Gastrocnemius medialis (tissue), 4 donors: ENCODE measurements around the gene SMARCE1. TPM values are rescaled to one million over a fixed set of nuclear protein-coding genes. Genes with fewer than 3 reads are reported as not detected.

Source experiments
- ATAC-seq, 2 donors: fragments of 150-250 bp; one replicate each; pipeline ENCODE4 v1.9.1; 2016
- DNase-seq, 2 donors: peaks; one replicate each; pipeline ENCODE4 v3.0.0-alpha.2; 2019
- H3K27ac ChIP-seq, 4 donors: fragments of 200-600 bp; sonication (generic); 1 replicate in 1 of 4; 2 replicates in 3 of 4; pipeline ENCODE4 v1.5.1; 2016 to 2018; ENCODE audit warnings: mild to moderate bottlenecking in 2 of 4, moderate library complexity in 1 of 4
- H3K27me3 ChIP-seq, 3 donors: fragments of 200-600 bp; sonication (generic) in 2 of 3; 1 replicate in 1 of 3; 2 replicates in 2 of 3; pipeline versions ENCODE4 v1.5.1 to v1.6.0; 2016 to 2019; ENCODE audit warnings: mild to moderate bottlenecking in 1 of 3, moderate library complexity in 1 of 3
- H3K36me3 ChIP-seq, 2 donors: fragments of 200-600 bp; sonication (generic) in 1 of 2; one replicate each; pipeline ENCODE4 v1.5.1; 2017 to 2018
- H3K4me1 ChIP-seq, 2 donors: fragments of 200-600 bp; sonication (generic) in 1 of 2; one replicate each; pipeline ENCODE4 v1.5.1; 2016 to 2017; ENCODE audit warnings: mild to moderate bottlenecking in 2 of 2
- H3K4me3 ChIP-seq, 4 donors: fragments of 200-600 bp; sonication (generic) in 3 of 4; 1 replicate in 1 of 4; 2 replicates in 3 of 4; pipeline ENCODE4 v1.5.1; 2016 to 2019; ENCODE audit warnings: mild to moderate bottlenecking in 2 of 4
- H3K9me3 ChIP-seq, 3 donors: fragments of 200-600 bp; sonication (generic) in 2 of 3; 1 replicate in 1 of 3; 2 replicates in 2 of 3; pipeline ENCODE4 v1.5.1; 2016 to 2019
- POLR2A ChIP-seq, 2 donors: fragments of 450-650 bp; IDR thresholded peaks; one replicate each; pipeline ENCODE4 v1.6.1; 2017; ENCODE audit warnings: antibody characterized with exemption in 2 of 2, mild to moderate bottlenecking in 2 of 2, moderate library complexity in 2 of 2
- in situ Hi-C, 4 donors: fragments of 200-750 bp; cut with MboI; loops; one replicate each; pipeline versions ENCODE4 v1.15.0 to v1.8.0; 2017; ENCODE audit warnings: low sequenced_read_pairs in 4 of 4
- intact Hi-C: fragments of 100-400 bp; cut with DNase I; formaldehyde crosslinking; loops from one replicate; pipeline ENCODE4 v1.15.1; 2023; ENCODE audit warnings: low total_unique reads
- total RNA-seq, 4 donors: library from RNA; depleted of rRNA; stranded (reverse); fragments of >200 nt; gene quantifications; one replicate each; pipeline versions ENCODE4 v1.1.0 to v1.2.3, GENCODE V29; 2016
- TF ChIP-seq, protein P1 (sequence below), 5 experiments: fragments of 450-650 bp in 3 of 5; fragments of 200-600 bp in 2 of 5; sonication (generic) in 2 of 5; IDR thresholded peaks in 4 of 5; conservative IDR thresholded peaks in 1 of 5; 1 replicate in 4 of 5; 2 replicates in 1 of 5; pipeline ENCODE4 v1.5.1; 2016 to 2019; ENCODE audit warnings: antibody characterized with exemption in 5 of 5, mild to moderate bottlenecking in 3 of 5, moderate library complexity in 3 of 5

The SMARCE1 gene
- total RNA-seq, 4 donors from 2014 or later = 48.0 to 74.7 (median 64.5) TPM

- Histone ChIP-seq H3K27me3 (peaks cover 14 to 21% (median 19%) of the 10 kb centered on the region in 3 donors), H3K9me3 (no peaks in the 10 kb centered on the region), H3K4me1 (no peaks in the 10 kb centered on the region), H3K27ac (no peak overlapping the region), H3K4me3 (no peak overlapping the region), H3K36me3 (no peaks in the 10 kb centered on the region)
- DNase-seq (no peak), ATAC-seq (no peak)
- in situ Hi-C loops = loop anchor here in 2 of 4 donors (10.0 to 25.0 kb wide), 2 partner anchors 182 to 1050 kb away; partner anchors contain the start of gene KRT28 (in 2 of the 2)
- TF ChIP-seq, protein P1, sequence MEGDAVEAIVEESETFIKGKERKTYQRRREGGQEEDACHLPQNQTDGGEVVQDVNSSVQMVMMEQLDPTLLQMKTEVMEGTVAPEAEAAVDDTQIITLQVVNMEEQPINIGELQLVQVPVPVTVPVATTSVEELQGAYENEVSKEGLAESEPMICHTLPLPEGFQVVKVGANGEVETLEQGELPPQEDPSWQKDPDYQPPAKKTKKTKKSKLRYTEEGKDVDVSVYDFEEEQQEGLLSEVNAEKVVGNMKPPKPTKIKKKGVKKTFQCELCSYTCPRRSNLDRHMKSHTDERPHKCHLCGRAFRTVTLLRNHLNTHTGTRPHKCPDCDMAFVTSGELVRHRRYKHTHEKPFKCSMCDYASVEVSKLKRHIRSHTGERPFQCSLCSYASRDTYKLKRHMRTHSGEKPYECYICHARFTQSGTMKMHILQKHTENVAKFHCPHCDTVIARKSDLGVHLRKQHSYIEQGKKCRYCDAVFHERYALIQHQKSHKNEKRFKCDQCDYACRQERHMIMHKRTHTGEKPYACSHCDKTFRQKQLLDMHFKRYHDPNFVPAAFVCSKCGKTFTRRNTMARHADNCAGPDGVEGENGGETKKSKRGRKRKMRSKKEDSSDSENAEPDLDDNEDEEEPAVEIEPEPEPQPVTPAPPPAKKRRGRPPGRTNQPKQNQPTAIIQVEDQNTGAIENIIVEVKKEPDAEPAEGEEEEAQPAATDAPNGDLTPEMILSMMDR (IDR thresholded peaks at IDR 0.05 in 4 of 5, conservative IDR thresholded peaks at IDR 0.05 in 1 of 5) = no peak
- no peak for TF ChIP-seq POLR2A (IDR thresholded peaks at IDR 0.05)
- intact Hi-C loops = no loop called here
Observed at GRCh38 chr17:40612599-40613244, 34.9 kb downstream of the SMARCE1 start.

DNA sequence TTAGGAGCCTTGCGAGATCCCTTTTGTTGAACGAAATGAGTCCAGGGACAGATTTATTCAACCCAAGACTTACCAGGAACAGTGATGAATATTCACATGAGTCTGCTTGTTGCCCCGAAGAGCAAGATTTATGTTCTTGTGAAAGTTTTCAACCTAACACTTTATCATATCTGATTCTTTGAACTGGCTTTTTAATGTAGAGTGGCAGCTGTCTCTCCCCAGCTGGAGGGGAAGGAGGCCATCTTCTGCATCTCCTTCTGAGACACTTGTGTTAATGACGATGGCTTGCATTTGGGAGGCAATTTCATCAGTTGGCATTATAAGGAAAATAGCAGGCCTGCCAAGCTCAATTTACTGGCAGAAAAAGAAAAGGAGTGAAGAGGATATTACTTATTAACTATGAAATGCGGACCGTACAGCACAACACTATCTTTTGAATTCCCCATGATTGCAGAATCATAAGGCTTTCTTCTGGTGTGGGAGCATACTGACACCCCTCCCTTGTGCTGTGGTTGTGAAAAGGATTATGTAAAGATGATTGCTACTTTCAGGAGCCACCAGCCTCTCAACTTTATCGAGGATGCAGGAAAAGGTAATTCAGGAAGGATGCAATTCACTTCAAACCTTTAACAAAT is 35.7 kb downstream of the SMARCE1 start:
- ATAC-seq (no peak), DNase-seq (no peak)
- TF ChIP-seq, protein P1 (IDR thresholded peaks at IDR 0.05 in 4 of 5, conservative IDR thresholded peaks at IDR 0.05 in 1 of 5) = no peak
- TF ChIP-seq POLR2A (IDR thresholded peaks at IDR 0.05) = no peak
- Histone ChIP-seq H3K36me3 (no peaks in the 10 kb centered on the region), H3K4me3 (no peak overlapping the region), H3K9me3 (no peaks in the 10 kb centered on the region), H3K27me3 (peaks cover 7 to 14% (median 14%) of the 10 kb centered on the region in 3 donors), H3K4me1 (no peaks in the 10 kb centered on the region), H3K27ac (no peak overlapping the region)
- in situ Hi-C loops (loop anchor here in 2 of 4 donors (10.0 to 25.0 kb wide), 2 partner anchors 183 to 1050 kb away; partner anchors contain the start of gene KRT28 (in 2 of the 2)), intact Hi-C loops (no loop called here)

DNA sequence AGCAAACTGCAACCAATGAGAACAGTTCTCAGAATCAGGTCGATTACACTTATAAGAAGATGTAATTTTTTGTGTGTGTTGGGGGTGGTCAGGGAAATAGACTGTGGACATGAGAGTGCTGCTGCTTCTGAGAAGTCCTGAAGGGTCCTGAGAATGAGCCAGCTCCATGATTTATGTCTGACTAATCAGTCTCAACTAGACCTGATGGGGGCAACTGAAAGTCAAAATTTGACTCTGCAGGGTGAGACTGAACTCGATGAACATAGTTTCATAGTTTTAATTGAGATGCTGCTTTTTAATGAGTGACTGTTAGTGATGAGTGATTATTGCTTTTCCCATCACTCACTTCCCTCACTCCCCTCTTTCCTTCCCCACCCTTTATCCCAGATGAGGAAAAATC is 37.3 kb downstream of the SMARCE1 start:
- H3K27me3 ChIP-seq = peaks cover 0 to 13% (median 6%) of the 10 kb centered on the region in 3 donors
- no peaks in the 10 kb centered on the region for H3K9me3 ChIP-seq
- no peak for ATAC-seq
- intact Hi-C loops = no loop called here
- in situ Hi-C loops = loop anchor here in 2 of 4 donors (10.0 to 25.0 kb wide), 2 partner anchors 184 to 1052 kb away; partner anchors contain the start of gene KRT28 (in 2 of the 2)
- no peak for DNase-seq
- H3K27ac ChIP-seq = no peak overlapping the region
- H3K4me1 ChIP-seq = no peaks in the 10 kb centered on the region
- TF ChIP-seq, protein P1 (IDR thresholded peaks at IDR 0.05 in 4 of 5, conservative IDR thresholded peaks at IDR 0.05 in 1 of 5) = no peak
- no peak for TF ChIP-seq POLR2A (IDR thresholded peaks at IDR 0.05)
- H3K36me3 ChIP-seq = no peaks in the 10 kb centered on the region
- no peak overlapping the region for H3K4me3 ChIP-seq

DNA sequence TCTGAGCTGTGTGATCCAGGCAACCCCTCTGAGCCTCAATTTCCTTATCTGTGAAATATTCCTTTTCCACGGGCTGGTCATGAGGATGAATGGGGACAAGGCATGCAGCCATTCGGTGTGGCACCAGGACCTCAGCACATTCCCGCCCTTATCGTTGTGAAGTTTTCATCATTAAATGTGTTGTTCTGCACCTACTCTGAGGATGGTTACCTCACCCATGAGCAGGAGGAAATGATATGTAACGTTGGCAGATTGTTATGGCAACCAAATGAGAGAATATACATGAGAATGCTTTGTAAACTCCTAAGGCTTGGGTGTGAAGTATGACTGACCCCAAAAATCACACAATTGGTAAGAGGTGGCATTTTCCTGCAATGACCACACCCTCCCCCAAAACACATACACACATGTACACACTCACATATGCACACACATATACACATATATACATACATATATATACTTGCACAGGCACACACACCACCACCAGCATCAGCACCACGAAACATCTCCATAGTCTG is 39.5 kb downstream of the SMARCE1 start:
- H3K4me3 ChIP-seq = no peak overlapping the region
- no peak overlapping the region for H3K27ac ChIP-seq
- no peak for DNase-seq
- H3K9me3 ChIP-seq = no peaks in the 10 kb centered on the region
- intact Hi-C loops (no loop called here), in situ Hi-C loops (loop anchor here in 1 of 4 donors (25.0 kb wide), 1 partner anchor 1054 kb away; no protein-coding TSS in a partner anchor)
- TF ChIP-seq POLR2A (IDR thresholded peaks at IDR 0.05) = no peak
- TF ChIP-seq, protein P1 (IDR thresholded peaks at IDR 0.05 in 4 of 5, conservative IDR thresholded peaks at IDR 0.05 in 1 of 5) = no peak
- no peaks in the 10 kb centered on the region for H3K4me1 ChIP-seq
- no peak for ATAC-seq
- no peaks in the 10 kb centered on the region for H3K27me3 ChIP-seq
- H3K36me3 ChIP-seq = no peaks in the 10 kb centered on the region
